Medulla oblongata (tissue), 1 donor: ENCODE data around the gene IQCK.
"Not testable (repeated sequence)": the region's sequence is repeated elsewhere in the genome, so short reads cannot be mapped to it uniquely, and the experiment has no call there.

Experiments used
- DNase-seq: peaks from one replicate; pipeline ENCODE4 v3.0.0-alpha.2; 2015; ENCODE audit errors: extremely low spot score

Gene IQCK

GRCh38 chr16:19699472-19699871 is 18.6 kb upstream of the IQCK start:
- no peak for DNase-seq

DNA sequence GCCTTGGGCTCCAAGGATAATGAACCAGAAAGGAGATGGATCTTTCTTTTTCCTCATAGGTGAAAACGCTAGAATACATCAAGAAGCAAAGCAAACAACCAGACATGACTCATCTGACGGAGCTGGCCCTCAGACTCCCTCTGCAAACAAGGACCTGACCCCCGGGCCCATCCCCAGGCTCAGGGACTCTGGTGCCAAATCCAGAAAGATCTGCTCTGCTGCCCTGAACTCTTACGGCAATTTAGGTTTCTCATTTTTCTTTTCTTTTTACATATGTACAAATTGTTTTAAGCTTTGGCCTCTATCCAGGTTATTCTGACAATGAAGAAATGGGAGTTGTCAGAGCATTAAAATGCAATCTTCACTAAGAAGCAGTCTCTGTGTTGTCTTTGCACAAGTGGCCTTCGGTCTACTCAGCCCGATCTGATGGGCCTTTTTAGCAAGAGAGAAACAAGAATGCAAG is 17.7 kb upstream of the IQCK start:
- peak; percentile 33 for DNase-seq

DNA sequence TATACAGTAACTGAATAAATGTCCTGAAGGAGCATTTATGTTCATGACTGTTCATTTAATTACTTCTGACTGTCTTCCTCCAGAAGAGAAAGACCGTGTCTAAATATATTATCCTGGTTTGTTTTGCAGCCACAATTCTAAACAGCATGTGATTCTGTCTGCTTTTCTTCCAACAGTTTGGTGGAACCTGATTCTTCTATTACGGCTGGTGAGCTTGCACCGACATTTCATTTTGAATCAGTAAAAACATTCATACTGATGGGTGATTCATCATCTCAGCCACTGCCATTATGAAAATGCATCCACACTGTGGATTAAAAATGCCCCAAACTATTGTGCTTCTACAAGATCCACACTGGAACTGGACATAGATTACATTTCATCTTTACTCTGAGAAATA is 17.0 kb upstream of the IQCK start:
- no peak for DNase-seq

DNA sequence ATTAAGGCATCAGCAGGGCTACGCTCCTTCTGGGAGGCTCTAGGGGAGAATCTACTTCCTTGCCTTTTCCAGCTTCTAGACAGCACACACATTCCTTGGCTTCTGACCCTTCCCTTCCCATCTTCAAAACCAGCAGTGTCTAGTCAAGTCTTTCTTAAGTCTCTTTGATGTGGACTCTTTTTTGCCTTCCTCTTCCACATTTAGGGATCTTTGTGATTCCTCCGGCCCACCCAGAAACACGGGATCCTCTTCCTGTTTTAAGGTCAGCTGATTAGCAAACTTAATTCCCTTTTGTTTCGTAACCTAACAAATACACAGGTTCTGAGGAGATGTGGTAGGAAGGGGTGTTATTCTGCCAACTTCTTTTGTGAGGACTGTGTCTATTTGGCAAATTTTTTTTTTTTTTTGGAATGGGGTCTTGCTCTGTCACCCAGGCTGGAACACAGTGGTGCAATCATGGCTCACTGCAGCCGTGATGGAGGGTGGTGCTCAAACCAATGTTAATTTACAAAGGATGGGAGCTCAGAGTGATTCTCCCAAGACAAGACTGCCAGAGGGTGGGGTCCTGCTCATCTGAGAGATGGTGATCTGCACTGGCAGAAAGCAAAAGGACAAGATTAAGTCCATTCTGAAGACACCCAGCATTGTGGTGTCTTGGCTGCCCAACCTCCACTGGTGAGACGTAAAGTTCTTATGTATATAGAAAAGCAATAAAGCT is 14.7 kb upstream of the IQCK start:
- DNase-seq, result no peak

GRCh38 chr16:19704321-19705145 is 13.5 kb upstream of the IQCK start:
- no peak for DNase-seq

DNA sequence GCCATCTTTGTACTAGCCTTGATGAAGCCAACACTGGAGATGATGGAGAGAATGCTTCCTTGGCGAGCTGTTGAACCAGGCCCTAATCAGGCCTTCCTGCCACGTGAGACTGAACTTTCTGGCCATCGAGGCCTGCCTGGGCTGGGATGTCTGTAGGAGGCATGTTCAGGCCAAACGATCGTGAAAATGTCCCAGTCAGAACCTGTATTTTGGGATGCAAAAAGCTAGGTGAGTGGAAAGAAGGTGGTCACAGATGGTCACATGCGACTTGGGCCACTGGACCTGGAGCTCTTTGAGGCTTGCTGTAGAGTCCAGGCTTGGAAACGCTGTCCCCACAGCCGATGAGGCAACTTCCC is 12.9 kb upstream of the IQCK start:
- DNase-seq, result no peak

DNA sequence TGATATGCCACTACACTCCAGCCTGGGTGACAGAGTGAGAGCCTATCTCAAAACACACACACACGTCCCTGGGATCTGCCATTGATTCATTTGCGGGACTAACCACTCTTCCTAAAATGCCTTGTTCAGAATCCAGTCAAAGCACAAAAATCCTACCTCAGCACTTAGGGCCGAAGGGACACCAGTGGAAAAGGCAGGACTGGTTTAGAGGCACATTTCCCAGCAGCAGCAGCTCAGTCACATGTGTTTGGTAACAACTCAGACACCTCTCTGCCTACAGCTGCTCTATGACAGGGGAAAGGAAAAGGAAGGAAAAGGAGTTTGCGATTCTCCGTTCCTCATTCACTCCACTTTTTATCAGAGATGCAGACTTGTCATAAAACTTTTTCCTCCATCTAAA is 12.2 kb upstream of the IQCK start:
- DNase-seq, result no peak

GRCh38 chr16:19706846-19707245 is 11.2 kb upstream of the IQCK start:
- no peak for DNase-seq

GRCh38 chr16:19707569-19708295 is 10.3 kb upstream of the IQCK start:
- no peak for DNase-seq

GRCh38 chr16:19708296-19709205 is 9.5 kb upstream of the IQCK start:
- no peak for DNase-seq

DNA sequence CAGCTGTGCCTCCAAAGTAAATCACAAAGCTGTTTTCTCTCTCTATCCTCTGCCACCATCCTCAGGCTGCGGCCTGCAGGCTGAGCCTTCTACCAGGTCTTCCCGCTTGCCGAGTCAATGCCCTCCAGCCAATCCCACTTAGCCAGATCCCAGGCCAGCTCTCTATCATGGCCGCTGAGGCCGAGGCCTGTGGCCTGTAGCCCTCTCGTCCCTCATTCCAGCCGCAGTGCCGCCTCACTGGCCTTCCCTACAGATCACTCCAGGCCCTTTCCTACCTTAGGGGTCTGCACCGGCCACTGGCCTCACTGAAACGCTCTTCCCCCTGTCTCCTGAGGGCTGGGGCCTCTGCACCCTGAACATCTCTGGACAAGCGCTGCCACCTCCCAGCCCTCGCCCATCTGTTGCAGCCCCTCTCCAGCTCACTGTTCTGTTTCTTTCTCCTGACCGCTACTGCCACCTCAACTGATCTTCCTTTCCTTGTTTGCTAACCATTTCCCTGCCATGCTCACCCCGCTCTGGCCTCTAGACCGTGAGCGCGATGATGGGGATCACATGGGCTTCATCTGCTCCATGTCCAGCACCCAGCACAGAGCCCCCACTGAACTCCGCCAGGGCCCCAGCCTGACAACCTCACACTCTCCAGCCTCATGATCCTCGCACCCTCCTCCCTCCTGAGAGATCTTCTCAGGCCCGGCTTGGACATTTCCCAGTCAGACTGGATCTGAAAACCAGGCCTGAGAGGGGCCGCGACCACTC is 8.5 kb upstream of the IQCK start:
- DNase-seq, result no peak

DNA sequence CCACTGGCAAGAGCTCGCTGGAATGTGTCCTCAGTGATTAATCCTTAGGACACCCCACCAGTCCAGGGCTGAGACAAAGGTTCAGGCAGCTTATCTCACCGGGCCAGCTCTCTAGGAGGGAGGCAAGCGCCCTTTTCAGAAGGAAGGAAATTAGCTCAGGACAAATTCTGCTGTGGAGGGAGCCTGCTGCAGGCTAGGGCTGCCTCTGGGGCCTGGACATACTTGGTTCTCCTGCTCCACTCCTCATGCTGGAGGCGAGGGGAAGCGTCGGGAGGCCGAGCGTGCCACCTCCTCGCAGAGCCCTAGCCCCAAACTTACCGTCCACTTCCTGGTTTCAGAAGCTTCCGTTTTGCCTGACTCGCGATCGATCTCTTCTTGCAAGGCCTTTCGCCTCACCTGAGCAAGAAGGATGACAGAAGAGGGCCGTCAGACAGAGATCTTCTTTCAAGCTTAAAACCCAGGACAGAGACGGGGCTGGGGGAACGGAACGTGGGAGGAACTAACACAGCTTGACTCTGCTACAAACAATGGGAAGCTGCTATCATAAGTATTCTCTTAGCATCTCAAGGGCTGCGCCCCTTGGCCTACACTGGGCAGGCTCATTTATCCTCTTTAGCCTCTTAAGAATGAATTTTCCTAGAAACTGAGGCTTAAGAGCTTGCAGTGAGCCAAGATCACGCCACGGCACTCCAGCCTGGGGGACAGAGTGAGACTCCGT is 7.7 kb upstream of the IQCK start:
- no peak for DNase-seq

DNA sequence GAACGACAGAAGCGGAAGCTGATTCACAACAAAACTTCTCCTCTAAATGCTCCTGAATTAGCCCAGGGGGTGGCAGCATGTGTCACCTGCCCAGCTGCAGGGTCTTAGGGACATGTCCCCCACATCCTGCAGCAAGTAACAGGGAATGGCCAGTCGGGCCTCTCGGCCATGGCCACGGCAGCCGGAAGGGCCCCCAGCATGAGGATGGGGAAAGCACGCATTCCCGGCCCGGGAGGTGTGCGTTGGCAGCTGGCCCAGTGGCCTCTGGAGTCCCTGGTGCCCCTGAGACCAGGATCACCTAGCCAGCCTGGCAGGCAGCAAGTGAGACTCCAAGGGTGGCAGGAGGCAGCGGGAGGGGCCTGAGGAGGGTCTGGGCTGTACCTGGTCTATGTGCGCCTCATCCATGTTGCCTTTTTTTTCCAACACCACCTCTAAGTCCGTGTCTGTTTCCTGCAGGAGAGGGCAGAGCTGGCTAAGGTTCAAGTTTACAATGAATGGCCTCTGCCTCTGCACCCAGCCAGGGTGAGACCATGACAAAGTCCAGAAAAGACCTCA is 7.0 kb upstream of the IQCK start:
- DNase-seq, result no peak

DNA sequence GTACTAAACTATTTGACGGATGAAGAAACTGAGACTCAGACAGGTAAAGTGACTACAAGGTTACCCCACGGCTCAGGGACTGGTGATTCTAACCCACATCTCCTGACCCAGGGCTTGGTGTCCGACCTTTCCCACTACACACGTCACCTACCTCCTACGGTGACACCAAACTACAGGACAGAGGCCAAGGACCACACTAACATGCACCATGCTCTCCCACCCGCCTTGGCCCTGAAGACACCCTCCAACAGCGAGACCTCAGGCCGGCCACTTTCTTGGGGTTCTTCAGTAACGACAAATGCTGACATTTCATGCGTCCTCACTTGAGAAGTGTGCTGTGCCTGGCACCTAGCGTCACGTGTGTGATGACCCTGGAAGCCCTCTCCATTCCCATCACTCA is 6.4 kb upstream of the IQCK start:
- DNase-seq, result no peak

GRCh38 chr16:19712418-19713058 is 5.5 kb upstream of the IQCK start:
- DNase-seq, result no peak

- DNase-seq, result no peak
Measured at GRCh38 chr16:19713697-19714096, 4.4 kb upstream of the IQCK start.

- no peak for DNase-seq
Measured at GRCh38 chr16:19715566-19715965, 2.5 kb upstream of the IQCK start.

DNA sequence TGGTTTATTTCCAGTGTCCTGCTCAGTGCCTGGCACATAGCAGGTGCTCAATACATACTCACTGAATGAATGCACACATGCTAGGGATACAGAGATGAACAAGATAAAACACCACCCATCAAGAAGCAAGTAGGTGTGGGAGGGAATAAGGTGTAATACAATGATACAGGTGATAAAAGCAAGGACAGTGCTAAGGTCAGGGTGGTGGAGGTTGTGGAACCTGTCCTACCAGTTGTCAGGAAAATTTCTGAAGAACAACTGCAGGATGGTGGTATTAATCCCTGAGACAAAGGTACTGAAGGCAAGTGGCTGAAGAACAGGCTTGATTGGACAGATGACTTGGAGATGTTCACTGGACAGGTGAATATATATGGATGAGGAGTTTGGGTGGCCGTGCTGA is 1.9 kb upstream of the IQCK start:
- DNase-seq, result no peak

DNA sequence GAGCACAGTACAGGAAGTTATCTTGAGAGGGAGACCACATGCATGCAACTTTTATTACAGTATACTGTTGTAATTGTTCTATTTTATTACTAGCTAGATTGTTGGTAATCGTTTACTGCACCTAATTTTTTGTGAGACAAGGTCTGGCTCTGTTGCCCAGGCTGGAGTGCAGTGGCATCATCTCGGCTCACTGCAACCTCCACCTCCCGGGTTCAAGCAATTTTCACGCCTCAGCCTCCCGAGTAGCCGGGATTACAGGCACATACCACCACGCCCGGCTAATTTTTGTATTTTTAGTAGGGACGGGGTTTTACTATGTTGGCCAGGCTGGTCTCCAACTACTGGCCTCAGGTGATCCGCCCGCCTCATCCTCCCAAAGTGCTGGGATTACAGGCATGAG is 1.3 kb upstream of the IQCK start:
- not testable (repeated sequence) for DNase-seq
